ENCODE data around the gene HERC6. TPM values are rescaled to one million over a fixed set of nuclear protein-coding genes. Genes with fewer than 3 reads are reported as not detected.
"Not testable (repeated sequence)": the region's sequence is repeated elsewhere in the genome, so short reads cannot be mapped to it uniquely, and the experiment has no call there.

The HERC6 gene
- total RNA-seq, 4 donors from 2014 or later = 3.5 to 27.6 (median 11.4) TPM

- H3K36me3 ChIP-seq; intact Hi-C loops (cut with DNase I; ENCODE audit: low total_unique reads); DNase-seq; H3K9me3 ChIP-seq; H3K4me3 ChIP-seq; H3K27ac ChIP-seq; H3K4me1 ChIP-seq; H3K27me3 ChIP-seq: not testable (repeated sequence)
- TF ChIP-seq CTCF (IDR thresholded peaks at IDR 0.05) = peak; percentile 46 to 58 (median 54)
These were observed 9.4 kb upstream of the HERC6 start for GRCh38 chr4:88369180-88369812.

- Histone ChIP-seq H3K4me3 (no peak overlapping the region), H3K36me3 (no peaks in the 10 kb centered on the region), H3K27me3 (no peaks in the 10 kb centered on the region), H3K9me3 (no peaks in the 10 kb centered on the region), H3K4me1 (no peaks in the 10 kb centered on the region), H3K27ac (peak overlapping the region in 1 of 2 donors; percentile 59)
- TF ChIP-seq POLR2A (IDR thresholded peaks at IDR 0.05) (no peak), CTCF (IDR thresholded peaks at IDR 0.05) (no peak)
- DNase-seq = no peak
- intact Hi-C loops (cut with DNase I; ENCODE audit: low total_unique reads) = no loop called here
These were observed 2.5 kb downstream of the HERC6 start for GRCh38 chr4:88381123-88381522.

- Histone ChIP-seq H3K4me3 (no peak overlapping the region), H3K36me3 (no peaks in the 10 kb centered on the region), H3K4me1 (no peaks in the 10 kb centered on the region), H3K27ac (peak overlapping the region; percentile 43 to 59), H3K9me3 (no peaks in the 10 kb centered on the region), H3K27me3 (no peaks in the 10 kb centered on the region)
- TF ChIP-seq CTCF (IDR thresholded peaks at IDR 0.05) (no peak), POLR2A (IDR thresholded peaks at IDR 0.05) (no peak)
- intact Hi-C loops (cut with DNase I; ENCODE audit: low total_unique reads) = no loop called here
- DNase-seq = no peak
These were observed 4.0 kb downstream of the HERC6 start for GRCh38 chr4:88382621-88383020.

- no peak for TF ChIP-seq POLR2A (IDR thresholded peaks at IDR 0.05)
- no peak for TF ChIP-seq CTCF (IDR thresholded peaks at IDR 0.05)
- DNase-seq = no peak
- H3K27ac ChIP-seq = no peak overlapping the region
- no peaks in the 10 kb centered on the region for H3K9me3 ChIP-seq
- H3K4me3 ChIP-seq = no peak overlapping the region
- H3K27me3 ChIP-seq = no peaks in the 10 kb centered on the region
- intact Hi-C loops (cut with DNase I; ENCODE audit: low total_unique reads) = no loop called here
- no peaks in the 10 kb centered on the region for H3K4me1 ChIP-seq
- no peaks in the 10 kb centered on the region for H3K36me3 ChIP-seq
These were observed 11.5 kb downstream of the HERC6 start for GRCh38 chr4:88390128-88390527.

- no peaks in the 10 kb centered on the region for H3K9me3 ChIP-seq
- no peak overlapping the region for H3K4me3 ChIP-seq
- no peak for TF ChIP-seq CTCF (IDR thresholded peaks at IDR 0.05)
- TF ChIP-seq POLR2A (IDR thresholded peaks at IDR 0.05) = no peak
- no peaks in the 10 kb centered on the region for H3K27me3 ChIP-seq
- no peaks in the 10 kb centered on the region for H3K36me3 ChIP-seq
- DNase-seq = no peak
- H3K4me1 ChIP-seq = no peaks in the 10 kb centered on the region
- intact Hi-C loops (cut with DNase I; ENCODE audit: low total_unique reads) = no loop called here
- no peak overlapping the region for H3K27ac ChIP-seq
These were observed 13.1 kb downstream of the HERC6 start for GRCh38 chr4:88391703-88392102.
